Ramos (cell line): ENCODE results near the gene CES3.
"Not testable (repeated sequence)": the region's sequence is repeated elsewhere in the genome, so short reads cannot be mapped to it uniquely, and the experiment has no call there.

Experiments used
- in situ Hi-C: fragments of 300-500 bp; cut with MboI; formaldehyde crosslinking; loops from one replicate; pipeline ENCODE4 v1.14.3; 2022; ENCODE audit warnings: low sequenced_read_pairs; ENCODE audit not compliant: unreplicated experiment

The CES3 gene

DNA sequence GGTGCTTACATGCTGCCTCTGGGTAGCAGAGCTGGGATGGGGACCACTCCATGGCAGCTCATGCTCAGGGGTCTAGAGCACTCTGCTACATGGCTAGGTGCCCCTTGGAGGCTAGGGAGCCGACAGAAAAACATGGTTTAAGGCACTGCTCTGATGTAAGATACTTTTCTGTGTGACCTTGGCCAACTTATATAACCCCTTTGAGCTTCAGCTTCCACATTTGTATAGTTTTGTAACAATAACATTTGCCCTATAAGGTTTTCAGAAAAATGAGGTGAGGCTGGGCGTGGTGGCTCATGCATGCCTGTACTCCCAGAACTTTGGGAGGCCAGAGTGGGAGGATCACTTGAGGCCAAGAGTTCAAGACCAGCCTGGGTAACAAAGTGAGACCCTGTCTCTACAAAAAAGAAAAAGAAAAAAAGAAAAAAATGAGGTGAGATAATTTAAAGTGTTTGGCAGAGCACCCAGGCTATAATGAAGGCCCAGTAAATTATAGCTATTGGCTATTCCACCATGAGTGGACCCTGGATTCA lies 30.5 kb downstream of the CES3 start:
- in situ Hi-C loops, result no loop called here

DNA sequence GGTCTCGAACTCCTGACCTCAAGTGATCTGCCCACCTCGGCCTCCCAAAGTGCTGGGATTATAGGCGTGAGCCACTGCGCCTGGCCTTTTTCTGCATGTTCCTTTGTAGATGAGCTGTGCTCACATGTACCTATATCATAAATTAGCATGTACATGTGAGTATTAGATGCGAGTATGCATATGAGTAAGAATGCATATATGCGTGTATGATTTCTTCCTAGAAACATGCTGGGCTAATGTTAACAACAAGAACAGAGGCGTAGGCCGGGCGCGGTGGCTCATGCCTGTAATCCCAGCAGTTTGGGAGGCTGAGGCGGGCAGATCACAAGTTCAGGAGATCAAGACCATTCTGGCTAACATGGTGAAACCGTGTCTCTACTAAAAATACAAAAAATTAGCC lies 32.5 kb downstream of the CES3 start:
- in situ Hi-C loops, result not testable (repeated sequence)

GRCh38 chr16:66996324-66996982 lies 35.4 kb downstream of the CES3 start:
- in situ Hi-C loops, result no loop called here

- in situ Hi-C loops, result no loop called here
These were observed 35.9 kb downstream of the CES3 start for GRCh38 chr16:66996983-66997358.

GRCh38 chr16:67000384-67001351 lies 39.6 kb downstream of the CES3 start:
- in situ Hi-C loops, result no loop called here

DNA sequence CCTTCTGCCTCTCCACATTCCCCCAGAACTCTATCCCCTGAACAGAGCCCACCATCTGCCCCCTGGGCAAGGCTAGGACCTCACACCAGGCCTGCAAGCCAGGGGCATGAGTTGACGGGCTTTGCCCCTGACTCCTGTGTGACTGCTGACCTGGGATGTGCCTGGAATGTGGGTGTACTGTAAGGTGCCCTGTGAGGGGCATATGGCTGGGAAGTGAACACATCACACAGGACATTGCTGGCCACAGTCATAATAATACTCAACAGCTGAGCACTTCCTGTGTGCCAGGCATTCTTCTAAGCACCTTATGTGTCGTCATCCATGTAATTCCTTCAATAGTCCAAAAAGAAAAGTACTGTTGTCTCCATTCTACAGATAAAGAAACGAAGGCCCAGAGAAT lies 40.7 kb downstream of the CES3 start:
- in situ Hi-C loops, result no loop called here

- in situ Hi-C loops, result no loop called here
These were observed 46.0 kb downstream of the CES3 start for GRCh38 chr16:67006930-67007658.

- in situ Hi-C loops, result no loop called here
These were observed 48.1 kb downstream of the CES3 start for GRCh38 chr16:67009158-67009557.

GRCh38 chr16:67011274-67011673 lies 50.2 kb downstream of the CES3 start:
- in situ Hi-C loops, result no loop called here

- in situ Hi-C loops, result no loop called here
These were observed 52.3 kb downstream of the CES3 start for GRCh38 chr16:67013233-67013822.

GRCh38 chr16:67013823-67014633 lies 53.0 kb downstream of the CES3 start:
- in situ Hi-C loops, result no loop called here

DNA sequence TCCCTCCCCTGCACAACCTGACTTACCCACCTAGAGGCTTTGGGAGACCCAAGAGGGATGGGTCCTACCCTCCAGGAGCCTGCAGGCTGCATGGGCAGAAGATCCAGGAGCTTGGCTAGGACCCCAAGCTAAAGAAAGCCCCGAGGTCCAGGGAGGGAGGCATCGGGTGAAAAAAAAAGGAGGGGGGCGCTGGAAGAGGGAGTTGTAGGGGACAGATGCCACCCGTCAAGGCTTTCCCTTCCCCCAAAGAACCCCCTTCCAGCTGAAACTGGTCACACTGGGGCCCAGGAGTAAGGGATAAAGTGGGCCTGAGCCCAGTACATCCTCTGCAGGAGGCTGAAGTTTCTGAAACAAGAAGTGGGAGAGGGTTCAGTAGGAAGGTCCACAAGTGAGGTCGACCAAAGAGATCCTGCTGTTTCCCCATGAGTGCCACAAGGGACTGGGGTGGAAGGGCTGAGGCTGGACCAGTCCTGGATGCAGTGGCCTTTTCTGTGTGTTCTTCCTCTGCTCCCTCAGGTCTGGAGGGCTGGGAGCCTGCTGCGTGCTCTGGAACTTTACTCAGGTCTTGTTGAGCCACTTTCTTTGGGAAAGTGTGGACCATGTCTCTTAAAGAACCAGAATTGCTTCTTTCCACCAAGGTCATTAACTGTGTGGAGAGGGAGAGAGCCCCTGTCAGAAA lies 53.7 kb downstream of the CES3 start:
- in situ Hi-C loops, result loop anchor here (5.0 kb wide), 1 partner anchor 133 kb away; no protein-coding TSS in a partner anchor

DNA sequence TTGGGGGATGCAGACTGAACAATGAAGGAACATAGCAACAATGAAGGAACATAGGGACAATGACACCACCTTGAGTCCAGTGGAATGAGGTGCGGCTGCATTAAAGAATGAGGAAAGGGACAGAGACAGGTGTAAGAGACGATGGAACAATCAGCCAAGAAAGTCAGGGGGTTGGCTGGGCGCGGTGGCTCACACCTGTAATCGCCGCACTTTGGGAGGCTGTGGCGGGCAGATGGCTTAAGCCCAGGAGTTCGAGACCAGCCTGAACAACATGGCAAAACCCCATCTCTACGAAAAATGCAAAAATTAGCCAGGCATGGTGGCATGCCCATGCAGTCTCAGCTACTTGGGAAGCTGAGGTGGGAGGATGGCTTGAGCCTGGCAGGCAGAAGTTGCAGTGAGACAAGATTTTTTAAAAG lies 54.3 kb downstream of the CES3 start:
- in situ Hi-C loops, result loop anchor here (5.0 kb wide), 1 partner anchor 132 kb away; no protein-coding TSS in a partner anchor

DNA sequence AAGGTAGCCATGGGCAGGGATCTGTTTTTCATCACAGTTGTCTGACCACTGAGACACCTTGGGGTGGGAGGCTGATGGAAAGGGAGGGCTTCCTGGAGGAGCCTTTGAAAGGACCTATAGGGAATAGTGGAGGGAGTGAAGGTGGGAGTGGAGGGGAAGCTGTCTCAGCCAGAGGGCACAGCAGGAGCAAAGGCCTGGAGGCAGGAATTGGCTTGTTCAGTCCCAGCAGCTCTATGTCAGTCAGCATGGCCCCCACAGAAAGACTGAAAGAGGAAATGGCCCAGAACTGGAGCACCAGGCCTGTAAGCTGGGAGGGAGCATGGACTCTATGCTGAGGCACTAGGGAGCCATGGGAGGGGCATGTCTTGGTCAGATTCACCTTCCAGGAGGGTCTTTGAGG lies 55.1 kb downstream of the CES3 start:
- in situ Hi-C loops, result loop anchor here (5.0 kb wide), 1 partner anchor 131 kb away; no protein-coding TSS in a partner anchor

GRCh38 chr16:67016681-67017420 lies 55.8 kb downstream of the CES3 start:
- in situ Hi-C loops, result loop anchor here (5.0 kb wide), 1 partner anchor 130 kb away; no protein-coding TSS in a partner anchor

- in situ Hi-C loops, result loop anchor here (5.0 kb wide), 1 partner anchor 130 kb away; no protein-coding TSS in a partner anchor
These were observed 56.3 kb downstream of the CES3 start for GRCh38 chr16:67017421-67017750.

GRCh38 chr16:67017810-67018488 lies 56.9 kb downstream of the CES3 start:
- in situ Hi-C loops, result loop anchor here (5.0 kb wide), 1 partner anchor 129 kb away; no protein-coding TSS in a partner anchor
